ENCODE results near the gene DCBLD2. TPM values are rescaled to one million over a fixed set of nuclear protein-coding genes. Genes with fewer than 3 reads are reported as not detected.

The DCBLD2 gene
- total and polyA plus RNA-seq, 9 of the 15 experiments (the other 6 are each of a cell fraction or from before 2014, with no cell fraction given): 2.7 to 14.6 (median 7.4) TPM

GRCh38 chr3:98884675-98885371 lies 16.7 kb downstream of the DCBLD2 start:
- no TSS peak for BruUV-seq (replicated peaks)
- H2AFZ ChIP-seq (ENCODE audit: low read depth, low read length): no peak overlapping the region
- in situ Hi-C loops (cut with MboI) (no loop called here), intact Hi-C loops (cut with micrococcal nuclease) (no loop called here)
- ATAC-seq: no peak
- H3K79me2 ChIP-seq (ENCODE audit: control insufficient read depth, insufficient read depth, low read length): peaks cover 27% of the 10 kb centered on the region
- no peaks in the 10 kb centered on the region for H3K27me3 ChIP-seq (ENCODE audit: control insufficient read depth in 2 of 2, insufficient read depth in 2 of 2, low read length in 2 of 2)
- no peaks in the 10 kb centered on the region for H3K9me3 ChIP-seq (replicated peaks; ENCODE audit: control insufficient read depth, insufficient read depth, low read depth, low read length)
- WGBS (ENCODE audit: insufficient coverage, low coverage, missing lambda C conversion rate): 62% methylated on average over 6 of the region's 6 CpGs
- no peaks in the 10 kb centered on the region; a peak in 2 of 5 replicates for H3K4me1 ChIP-seq (replicated peaks in 1 of 2; ENCODE audit: control insufficient read depth in 2 of 2, insufficient read depth in 2 of 2, low read length in 2 of 2)
- H3K9me1 ChIP-seq (ENCODE audit: control insufficient read depth, insufficient read depth, low read length): no peaks in the 10 kb centered on the region
- FAIRE-seq: no peak
- ChIA-PET POLR2A (interaction anchor here (1.0 kb wide), 1 partner anchor 9 kb away, joined by 3 read pairs; no protein-coding TSS in a partner anchor), CTCF (ENCODE audit: low intra/inter-chr PET ratio) (no interaction called here)
- no peak for DNase-seq (ENCODE audit: extremely low read depth in 1 of 4, low spot score in 3 of 4)
- no peak overlapping the region for H3K4me3 ChIP-seq
- no peaks in the 10 kb centered on the region for H4K20me1 ChIP-seq (replicated peaks; ENCODE audit: control insufficient read depth, insufficient read depth, low read length)
- H3K36me3 ChIP-seq (ENCODE audit: control insufficient read depth, insufficient read depth, low read length): peaks cover 10% of the 10 kb centered on the region; the same call in 1 of the 3 replicates
- H3K4me2 ChIP-seq (ENCODE audit: insufficient read depth, low read length): no peak overlapping the region
- no peak overlapping the region for H3K9ac ChIP-seq (ENCODE audit: insufficient read depth in 1 of 2, low read depth in 2 of 2, low read length in 2 of 2)
- no peak overlapping the region for H3K27ac ChIP-seq (ENCODE audit: extremely low read depth, low read depth, low read length)
- no peak for TF ChIP-seq HNRNPLL (IDR thresholded peaks at IDR 0.05; ENCODE audit: low read depth, low read length, poor library complexity, severe bottlenecking)
- no peak for TF ChIP-seq NR2C1 (IDR thresholded peaks at IDR 0.05)
- TF ChIP-seq NR2C1 (tag; IDR thresholded peaks at IDR 0.05): no peak
- TF ChIP-seq MEIS2 (IDR thresholded peaks at IDR 0.05; ENCODE audit: partially characterized antibody): no peak
- no peak for TF ChIP-seq HDAC2 (IDR thresholded peaks at IDR 0.05)
- no peak for TF ChIP-seq DIDO1 (tag; IDR thresholded peaks at IDR 0.05; ENCODE audit: low read depth)
- TF ChIP-seq, protein P1, sequence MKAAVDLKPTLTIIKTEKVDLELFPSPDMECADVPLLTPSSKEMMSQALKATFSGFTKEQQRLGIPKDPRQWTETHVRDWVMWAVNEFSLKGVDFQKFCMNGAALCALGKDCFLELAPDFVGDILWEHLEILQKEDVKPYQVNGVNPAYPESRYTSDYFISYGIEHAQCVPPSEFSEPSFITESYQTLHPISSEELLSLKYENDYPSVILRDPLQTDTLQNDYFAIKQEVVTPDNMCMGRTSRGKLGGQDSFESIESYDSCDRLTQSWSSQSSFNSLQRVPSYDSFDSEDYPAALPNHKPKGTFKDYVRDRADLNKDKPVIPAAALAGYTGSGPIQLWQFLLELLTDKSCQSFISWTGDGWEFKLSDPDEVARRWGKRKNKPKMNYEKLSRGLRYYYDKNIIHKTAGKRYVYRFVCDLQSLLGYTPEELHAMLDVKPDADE (conservative IDR thresholded peaks at IDR 0.05; ENCODE audit: control insufficient read depth, low read depth, low read length): no peak
- no peak for TF ChIP-seq POLR2G (IDR thresholded peaks at IDR 0.05; ENCODE audit: low read depth, low read length)
- no peak for TF ChIP-seq MAFG (tag; conservative IDR thresholded peaks at IDR 0.05)
- TF ChIP-seq STAT5A (IDR thresholded peaks at IDR 0.05; ENCODE audit: borderline replicate concordance, low read length): no peak
- TF ChIP-seq, protein P2, sequence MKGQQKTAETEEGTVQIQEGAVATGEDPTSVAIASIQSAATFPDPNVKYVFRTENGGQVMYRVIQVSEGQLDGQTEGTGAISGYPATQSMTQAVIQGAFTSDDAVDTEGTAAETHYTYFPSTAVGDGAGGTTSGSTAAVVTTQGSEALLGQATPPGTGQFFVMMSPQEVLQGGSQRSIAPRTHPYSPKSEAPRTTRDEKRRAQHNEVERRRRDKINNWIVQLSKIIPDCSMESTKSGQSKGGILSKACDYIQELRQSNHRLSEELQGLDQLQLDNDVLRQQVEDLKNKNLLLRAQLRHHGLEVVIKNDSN (CRISPR knock-in tag; IDR thresholded peaks at IDR 0.05): no peak
- TF ChIP-seq MCM5 (IDR thresholded peaks at IDR 0.05; ENCODE audit: low read depth): no peak
- no peak for TF ChIP-seq PRPF4 (IDR thresholded peaks at IDR 0.05; ENCODE audit: insufficient read depth, low read depth, low read length, poor library complexity, severe bottlenecking)
- TF ChIP-seq, protein P3, sequence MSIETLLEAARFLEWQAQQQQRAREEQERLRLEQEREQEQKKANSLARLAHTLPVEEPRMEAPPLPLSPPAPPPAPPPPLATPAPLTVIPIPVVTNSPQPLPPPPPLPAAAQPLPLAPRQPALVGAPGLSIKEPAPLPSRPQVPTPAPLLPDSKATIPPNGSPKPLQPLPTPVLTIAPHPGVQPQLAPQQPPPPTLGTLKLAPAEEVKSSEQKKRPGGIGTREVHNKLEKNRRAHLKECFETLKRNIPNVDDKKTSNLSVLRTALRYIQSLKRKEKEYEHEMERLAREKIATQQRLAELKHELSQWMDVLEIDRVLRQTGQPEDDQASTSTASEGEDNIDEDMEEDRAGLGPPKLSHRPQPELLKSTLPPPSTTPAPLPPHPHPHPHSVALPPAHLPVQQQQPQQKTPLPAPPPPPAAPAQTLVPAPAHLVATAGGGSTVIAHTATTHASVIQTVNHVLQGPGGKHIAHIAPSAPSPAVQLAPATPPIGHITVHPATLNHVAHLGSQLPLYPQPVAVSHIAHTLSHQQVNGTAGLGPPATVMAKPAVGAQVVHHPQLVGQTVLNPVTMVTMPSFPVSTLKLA (conservative IDR thresholded peaks at IDR 0.05): no peak
- TF ChIP-seq, protein P4, sequence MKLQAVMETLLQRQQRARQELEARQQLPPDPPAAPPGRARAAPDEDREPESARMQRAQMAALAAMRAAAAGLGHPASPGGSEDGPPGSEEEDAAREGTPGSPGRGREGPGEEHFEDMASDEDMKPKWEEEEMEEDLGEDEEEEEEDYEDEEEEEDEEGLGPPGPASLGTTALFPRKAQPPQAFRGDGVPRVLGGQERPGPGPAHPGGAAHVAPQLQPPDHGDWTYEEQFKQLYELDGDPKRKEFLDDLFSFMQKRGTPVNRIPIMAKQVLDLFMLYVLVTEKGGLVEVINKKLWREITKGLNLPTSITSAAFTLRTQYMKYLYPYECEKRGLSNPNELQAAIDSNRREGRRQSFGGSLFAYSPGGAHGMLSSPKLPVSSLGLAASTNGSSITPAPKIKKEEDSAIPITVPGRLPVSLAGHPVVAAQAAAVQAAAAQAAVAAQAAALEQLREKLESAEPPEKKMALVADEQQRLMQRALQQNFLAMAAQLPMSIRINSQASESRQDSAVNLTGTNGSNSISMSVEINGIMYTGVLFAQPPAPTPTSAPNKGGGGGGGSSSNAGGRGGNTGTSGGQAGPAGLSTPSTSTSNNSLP (IDR thresholded peaks at IDR 0.05; ENCODE audit: borderline replicate concordance, low read depth, low read length): no peak
